Stimulated activated CD4-positive, alpha-beta T cell treated with anti-CD3 and anti-CD28 coated beads, Interleukin-1b, Interleukin-23, amount 100 ng/mL, for 24 hours (primary cell): ENCODE measurements around the gene SPI1.
"Not testable (repeated sequence)": the region's sequence is repeated elsewhere in the genome, so short reads cannot be mapped to it uniquely, and the experiment has no call there.

ENCODE experiments used
- DNase-seq, 4 experiments: peaks; one replicate each; pipeline ENCODE4 v3.0.0-alpha.2; 2020; ENCODE audit warnings: low read depth in 4 of 4, low spot score in 1 of 4

The SPI1 gene

GRCh38 chr11:47342036-47342803 lies 36.1 kb downstream of the SPI1 start:
- no peak for DNase-seq

GRCh38 chr11:47340980-47341775 lies 37.2 kb downstream of the SPI1 start:
- DNase-seq, result no peak

GRCh38 chr11:47340010-47340409 lies 38.3 kb downstream of the SPI1 start:
- DNase-seq, result no peak

DNA sequence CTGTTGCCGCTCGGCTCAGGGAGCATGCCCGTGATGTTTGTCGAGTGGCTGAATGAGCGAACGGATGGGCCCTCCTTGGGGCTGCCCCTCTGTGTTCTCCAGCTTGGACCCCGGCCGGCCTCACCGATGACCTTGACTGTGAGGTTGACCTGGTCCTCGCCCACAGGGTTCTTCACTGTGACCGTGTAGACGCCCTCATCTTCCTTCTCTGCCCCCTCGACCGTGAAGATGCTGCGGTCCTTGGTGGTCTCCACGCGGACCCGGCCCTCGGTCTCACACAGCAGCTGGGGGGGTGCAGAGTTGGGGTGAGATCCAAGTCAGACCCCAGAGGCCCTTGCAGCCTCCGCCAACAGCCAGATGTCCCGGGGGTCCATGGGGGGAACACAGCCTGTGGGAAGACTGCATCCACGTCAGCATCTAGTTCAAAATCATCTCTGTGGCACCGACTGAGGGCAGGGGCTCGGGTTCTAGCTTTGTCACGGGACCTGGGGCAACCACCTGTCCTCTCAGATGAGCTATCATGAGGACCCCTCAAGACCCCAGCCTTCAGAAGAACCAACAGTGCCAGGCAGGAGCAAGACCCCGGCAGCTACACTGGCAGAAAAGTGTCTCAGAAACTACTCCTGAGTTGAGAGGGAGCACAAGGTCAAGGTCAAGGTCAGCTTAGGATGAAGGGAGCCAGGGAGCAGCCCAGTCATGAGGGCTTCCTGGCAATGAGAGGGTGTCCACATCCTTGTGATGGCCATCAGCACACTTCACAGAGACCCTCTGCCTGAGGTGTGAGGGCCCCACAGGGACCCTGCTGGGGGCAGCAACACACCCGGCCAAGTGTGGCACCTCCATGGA lies 39.7 kb downstream of the SPI1 start:
- DNase-seq, result no peak

GRCh38 chr11:47337229-47337924 lies 41.0 kb downstream of the SPI1 start:
- no peak for DNase-seq

- no peak for DNase-seq
These were observed 41.8 kb downstream of the SPI1 start for GRCh38 chr11:47336595-47336994.

DNA sequence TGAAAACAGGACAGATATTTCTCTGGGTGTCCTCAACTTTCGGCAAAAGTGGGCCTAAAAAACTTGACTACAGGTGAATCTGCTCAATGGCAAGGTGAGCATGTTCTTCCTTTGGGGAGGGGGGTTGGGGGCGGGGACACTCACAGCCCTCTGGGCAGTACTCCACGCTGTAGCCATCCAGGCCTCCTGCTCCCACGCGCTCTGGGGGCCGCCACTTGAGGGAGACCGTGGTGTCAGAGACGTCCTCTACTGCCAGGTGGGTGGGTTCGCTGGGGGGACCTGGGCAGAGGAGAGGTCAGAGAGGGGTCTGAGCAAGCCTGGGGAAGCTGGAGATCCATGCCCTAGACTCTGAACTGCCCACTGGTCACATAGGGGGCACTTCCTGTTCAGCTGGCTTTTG lies 42.6 kb downstream of the SPI1 start:
- DNase-seq, result no peak

- DNase-seq, result not testable (repeated sequence)
These were observed 43.5 kb downstream of the SPI1 start for GRCh38 chr11:47334699-47335411.

- DNase-seq, result no peak
These were observed 44.4 kb downstream of the SPI1 start for GRCh38 chr11:47333886-47334443.

- DNase-seq, result no peak
These were observed 44.9 kb downstream of the SPI1 start for GRCh38 chr11:47333526-47333845.

GRCh38 chr11:47332791-47333525 lies 45.4 kb downstream of the SPI1 start:
- DNase-seq, result no peak

DNA sequence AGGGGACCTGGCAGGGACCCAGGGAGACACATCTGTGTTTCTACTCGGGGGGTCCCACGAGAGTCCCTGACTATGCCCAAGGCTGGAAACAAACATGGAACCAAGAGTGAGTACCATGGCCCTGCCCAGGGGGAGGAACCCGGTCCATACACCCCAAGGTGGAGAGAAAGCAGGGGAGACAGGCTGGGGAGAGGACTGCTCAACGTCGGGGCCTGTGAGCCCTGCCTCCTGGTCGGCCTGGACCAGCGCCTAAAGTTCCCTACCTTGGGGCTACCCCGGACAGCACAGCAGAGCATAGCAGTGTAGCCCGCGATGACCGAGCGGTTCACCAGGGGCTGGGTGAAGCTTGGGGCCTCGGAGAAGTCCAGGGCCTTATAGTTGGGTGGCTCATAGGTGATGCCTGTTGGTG lies 46.0 kb downstream of the SPI1 start:
- no peak for DNase-seq

GRCh38 chr11:47331454-47332302 lies 46.7 kb downstream of the SPI1 start:
- no peak for DNase-seq

GRCh38 chr11:47329987-47330931 lies 48.1 kb downstream of the SPI1 start:
- no peak for DNase-seq

- no peak for DNase-seq
These were observed 48.8 kb downstream of the SPI1 start for GRCh38 chr11:47329431-47329986.

GRCh38 chr11:47328449-47329390 lies 49.6 kb downstream of the SPI1 start:
- DNase-seq, result no peak
